ENCODE results near the gene STIP1. TPM values are rescaled to one million over a fixed set of nuclear protein-coding genes. Genes with fewer than 3 reads are reported as not detected.

The STIP1 gene
- total and polyA plus RNA-seq, 2 donors (not counting 1 experiment from before 2014, with no cell fraction given): 49.8 to 78.7 TPM

DNA sequence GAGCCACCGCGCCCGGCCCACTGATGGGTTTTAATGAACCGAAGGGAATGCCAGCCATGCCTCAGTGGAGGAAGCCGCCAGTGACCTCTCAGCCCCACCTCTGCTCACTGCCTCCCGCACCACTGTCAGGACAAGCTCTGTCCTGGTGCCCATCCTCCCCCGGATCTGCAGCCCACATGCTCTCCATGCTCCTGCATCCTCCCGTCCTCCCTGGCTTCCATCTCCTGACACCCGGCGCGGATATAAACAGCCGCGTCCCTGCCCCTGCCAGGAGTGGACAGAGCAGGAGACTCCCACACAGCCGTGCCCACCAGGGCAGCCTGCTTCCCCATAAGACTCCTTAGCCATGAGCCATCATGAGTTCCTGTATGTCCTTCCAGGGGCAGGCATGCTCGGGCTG, 46.9 kb upstream of the STIP1 start:
- Histone ChIP-seq H3K4me3 (ENCODE audit: control extremely low read depth in 1 of 5, extremely low read depth in 1 of 5, insufficient read depth in 1 of 5, low read depth in 2 of 5, low read length in 4 of 5) (no peak overlapping the region), H4K20me1 (ENCODE audit: control insufficient read depth, insufficient read depth, low read length, poor library complexity, severe bottlenecking) (no peaks in the 10 kb centered on the region), H2AFZ (ENCODE audit: insufficient read depth, low read depth, low read length, poor library complexity, severe bottlenecking) (no peak overlapping the region), H3K4me2 (replicated peaks; ENCODE audit: low read depth, low read length, poor library complexity, severe bottlenecking) (no peak overlapping the region), H3K27me3 (replicated peaks in 1 of 4; ENCODE audit: control extremely low read depth in 1 of 4, control insufficient read depth in 3 of 4, insufficient read depth in 4 of 4, low read length in 3 of 4) (no peaks in the 10 kb centered on the region), H3K79me2 (ENCODE audit: control insufficient read depth, insufficient read depth, low read length) (no peaks in the 10 kb centered on the region), H3K4me1 (ENCODE audit: control insufficient read depth in 2 of 2, insufficient read depth in 2 of 2, low read length in 2 of 2) (peaks cover 10 to 11% of the 10 kb centered on the region in 2 donors), H3K9ac (ENCODE audit: low read length) (no peak overlapping the region), H3K9me3 (ENCODE audit: control extremely low read depth in 1 of 3, control insufficient read depth in 2 of 3, insufficient read depth in 1 of 3, low read length in 2 of 3) (no peaks in the 10 kb centered on the region), H3K27ac (ENCODE audit: low read length in 2 of 2) (no peak overlapping the region), H3K36me3 (replicated peaks in 1 of 2; ENCODE audit: control extremely low read depth in 1 of 2, control insufficient read depth in 1 of 2, extremely low read depth in 1 of 2, insufficient read depth in 2 of 2, low read length in 1 of 2) (no peaks in the 10 kb centered on the region)
- Mint-ChIP-seq H3K27me3 (no peaks in the 10 kb centered on the region), H3K4me1 (peaks cover 11% of the 10 kb centered on the region), H3K9me3 (ENCODE audit: insufficient read depth) (no peaks in the 10 kb centered on the region), H3K27ac (no peak overlapping the region), H3K4me3 (no peak overlapping the region)
- no peak for TF ChIP-seq EZH2 (IDR thresholded peaks at IDR 0.05; ENCODE audit: borderline replicate concordance, insufficient read depth, low read depth, low read length, poor library complexity, severe bottlenecking)
- TF ChIP-seq, protein P1, sequence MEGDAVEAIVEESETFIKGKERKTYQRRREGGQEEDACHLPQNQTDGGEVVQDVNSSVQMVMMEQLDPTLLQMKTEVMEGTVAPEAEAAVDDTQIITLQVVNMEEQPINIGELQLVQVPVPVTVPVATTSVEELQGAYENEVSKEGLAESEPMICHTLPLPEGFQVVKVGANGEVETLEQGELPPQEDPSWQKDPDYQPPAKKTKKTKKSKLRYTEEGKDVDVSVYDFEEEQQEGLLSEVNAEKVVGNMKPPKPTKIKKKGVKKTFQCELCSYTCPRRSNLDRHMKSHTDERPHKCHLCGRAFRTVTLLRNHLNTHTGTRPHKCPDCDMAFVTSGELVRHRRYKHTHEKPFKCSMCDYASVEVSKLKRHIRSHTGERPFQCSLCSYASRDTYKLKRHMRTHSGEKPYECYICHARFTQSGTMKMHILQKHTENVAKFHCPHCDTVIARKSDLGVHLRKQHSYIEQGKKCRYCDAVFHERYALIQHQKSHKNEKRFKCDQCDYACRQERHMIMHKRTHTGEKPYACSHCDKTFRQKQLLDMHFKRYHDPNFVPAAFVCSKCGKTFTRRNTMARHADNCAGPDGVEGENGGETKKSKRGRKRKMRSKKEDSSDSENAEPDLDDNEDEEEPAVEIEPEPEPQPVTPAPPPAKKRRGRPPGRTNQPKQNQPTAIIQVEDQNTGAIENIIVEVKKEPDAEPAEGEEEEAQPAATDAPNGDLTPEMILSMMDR (IDR thresholded peaks at IDR 0.05): no peak
- CTCF ChIA-PET: no interaction called here
- no peak for DNase-seq
- no peak for ATAC-seq (ENCODE audit: low read depth)
- POLR2A ChIA-PET: no interaction called here
- 94% methylated on average over 14 of the region's 15 CpGs for WGBS (ENCODE audit: insufficient coverage)
- intact Hi-C loops (cut with micrococcal nuclease): no loop called here

DNA sequence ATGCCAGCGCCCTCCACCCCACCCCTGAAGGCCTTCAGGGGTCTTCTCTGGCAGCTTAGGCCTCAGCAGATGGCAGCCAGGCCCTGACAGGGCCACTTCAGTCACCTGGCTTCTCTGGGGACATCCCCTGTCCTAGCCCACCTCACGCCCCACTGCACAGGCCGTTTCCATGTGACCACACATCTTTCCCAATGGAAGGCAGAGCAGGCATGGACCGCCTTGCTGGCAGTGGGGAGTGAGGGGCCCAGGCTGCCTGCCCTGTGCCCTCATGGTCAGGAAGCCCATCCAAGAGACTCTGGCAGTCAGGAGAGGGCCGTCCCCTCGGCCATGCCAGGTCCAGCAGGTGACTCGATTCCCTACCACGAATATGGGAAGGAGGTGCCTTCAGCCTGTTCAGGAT, 45.9 kb upstream of the STIP1 start:
- intact Hi-C loops (cut with micrococcal nuclease): no loop called here
- H3K9me3 Mint-ChIP-seq (ENCODE audit: insufficient read depth): no peaks in the 10 kb centered on the region

More for the DNA sequence above, 45.9 kb upstream of the STIP1 start:
- no peaks in the 10 kb centered on the region for H3K27me3 ChIP-seq (replicated peaks in 1 of 4; ENCODE audit: control extremely low read depth in 1 of 4, control insufficient read depth in 3 of 4, insufficient read depth in 4 of 4, low read length in 3 of 4)
- Mint-ChIP-seq H3K27me3 (no peaks in the 10 kb centered on the region), H3K27ac (no peak overlapping the region), H3K4me3 (no peak overlapping the region), H3K4me1 (peaks cover 13% of the 10 kb centered on the region)
- H3K9me3 ChIP-seq (ENCODE audit: control extremely low read depth in 1 of 3, control insufficient read depth in 2 of 3, insufficient read depth in 1 of 3, low read length in 2 of 3): no peaks in the 10 kb centered on the region
- no peak overlapping the region for H3K4me2 ChIP-seq (replicated peaks; ENCODE audit: low read depth, low read length, poor library complexity, severe bottlenecking)
- no peak overlapping the region for H3K27ac ChIP-seq (ENCODE audit: low read length in 2 of 2)
- no peaks in the 10 kb centered on the region for H3K36me3 ChIP-seq (replicated peaks in 1 of 2; ENCODE audit: control extremely low read depth in 1 of 2, control insufficient read depth in 1 of 2, extremely low read depth in 1 of 2, insufficient read depth in 2 of 2, low read length in 1 of 2)
- no peaks in the 10 kb centered on the region for H3K79me2 ChIP-seq (ENCODE audit: control insufficient read depth, insufficient read depth, low read length)
- DNase-seq: no peak
- no peaks in the 10 kb centered on the region for H4K20me1 ChIP-seq (ENCODE audit: control insufficient read depth, insufficient read depth, low read length, poor library complexity, severe bottlenecking)
- no peak overlapping the region for H3K9ac ChIP-seq (ENCODE audit: low read length)
- no peak for TF ChIP-seq EZH2 (IDR thresholded peaks at IDR 0.05; ENCODE audit: borderline replicate concordance, insufficient read depth, low read depth, low read length, poor library complexity, severe bottlenecking)
- no peak for ATAC-seq (ENCODE audit: low read depth)
- no peak overlapping the region for H3K4me3 ChIP-seq (ENCODE audit: control extremely low read depth in 1 of 5, extremely low read depth in 1 of 5, insufficient read depth in 1 of 5, low read depth in 2 of 5, low read length in 4 of 5)
- 89% methylated on average over 8 of the region's 8 CpGs for WGBS (ENCODE audit: insufficient coverage)
- ChIA-PET POLR2A (no interaction called here), CTCF (no interaction called here)
- peaks cover 10 to 13% of the 10 kb centered on the region in 2 donors for H3K4me1 ChIP-seq (ENCODE audit: control insufficient read depth in 2 of 2, insufficient read depth in 2 of 2, low read length in 2 of 2)
- H2AFZ ChIP-seq (ENCODE audit: insufficient read depth, low read depth, low read length, poor library complexity, severe bottlenecking): no peak overlapping the region
